Spleen (tissue), 11 donors: ENCODE results near the gene TOR4A. TPM values are rescaled to one million over a fixed set of nuclear protein-coding genes. Genes with fewer than 3 reads are reported as not detected.

Experiments
- DNase-seq: peaks from one replicate; pipeline ENCODE4 v3.0.0-alpha.2; 2020
- H3K27ac ChIP-seq, 8 donors: fragments of 200-600 bp; sonication (generic) in 7 of 8; 1 replicate in 4 of 8; 2 replicates in 4 of 8; pipeline versions ENCODE4 v1.5.0 to v1.8.0; 2016 to 2021; ENCODE audit warnings: inconsistent platforms in 4 of 8, mild to moderate bottlenecking in 4 of 8, moderate library complexity in 1 of 8
- H3K27me3 ChIP-seq, 7 donors: fragments of 200-600 bp; sonication (generic) in 6 of 7; replicated peaks in 1 of 7; 1 replicate in 4 of 7; 2 replicates in 3 of 7; pipeline versions ENCODE4 v1.5.0 to v1.8.0; 2016 to 2021; ENCODE audit warnings: inconsistent platforms in 3 of 7, mild to moderate bottlenecking in 1 of 7
- H3K36me3 ChIP-seq, 6 donors: fragments of 200-600 bp; sonication (generic) in 5 of 6; 1 replicate in 4 of 6; 2 replicates in 2 of 6; pipeline versions ENCODE4 v1.5.0 to v1.8.0; 2016 to 2021; ENCODE audit warnings: inconsistent platforms in 2 of 6
- H3K4me1 ChIP-seq, 6 donors: fragments of 200-600 bp; sonication (generic) in 5 of 6; 1 replicate in 3 of 6; 2 replicates in 3 of 6; pipeline versions ENCODE4 v1.5.0 to v1.8.0; 2016 to 2021; ENCODE audit warnings: inconsistent platforms in 3 of 6
- H3K4me3 ChIP-seq, 8 donors: fragments of 200-600 bp; sonication (generic) in 7 of 8; 1 replicate in 4 of 8; 2 replicates in 4 of 8; pipeline versions ENCODE4 v1.5.0 to v1.8.0; 2016 to 2021; ENCODE audit warnings: inconsistent platforms in 4 of 8, mild to moderate bottlenecking in 4 of 8, moderate library complexity in 2 of 8
- H3K9me3 ChIP-seq, 8 donors: fragments of 200-600 bp; sonication (generic) in 7 of 8; 1 replicate in 4 of 8; 2 replicates in 4 of 8; pipeline versions ENCODE4 v1.5.0 to v1.8.0; 2016 to 2021; ENCODE audit warnings: inconsistent platforms in 4 of 8
- CTCF ChIP-seq, 11 experiments: fragments of 200-600 bp in 7 of 11; fragments of 450-650 bp in 4 of 11; sonication (generic) in 4 of 11; IDR thresholded peaks in 8 of 11; conservative IDR thresholded peaks in 3 of 11; 1 replicate in 7 of 11; 2 replicates in 4 of 11; pipeline versions ENCODE4 v1.4.0 to v1.8.0; 2016 to 2021; ENCODE audit warnings: antibody characterized with exemption in 11 of 11, inconsistent platforms in 4 of 11, mild to moderate bottlenecking in 1 of 11
- POLR2A ChIP-seq, 3 donors: fragments of 450-650 bp; IDR thresholded peaks; one replicate each; pipeline ENCODE4 v1.5.1; 2017; ENCODE audit warnings: antibody characterized with exemption in 3 of 3, mild to moderate bottlenecking in 1 of 3
- POLR2AphosphoS5 ChIP-seq, 3 donors: sonication (generic); formaldehyde crosslinking; IDR thresholded peaks; one replicate each; pipeline ENCODE4 v1.5.1; 2017; ENCODE audit warnings: antibody characterized with exemption in 3 of 3
- WGBS, 5 donors: extraction: QIAGEN DNeasy Blood & Tissue Kit in 3 of 5; methylation state at CpG; one replicate each; pipeline versions ENCODE4 v1.1.5 to v1.1.7; 2013 to 2018; 5-methylcytosine and 5-hydroxymethylcytosine counted together
- intact Hi-C: fragments of 100-400 bp; cut with DNase I; formaldehyde crosslinking; loops from one replicate; pipeline ENCODE4 v1.15.0; 2023; ENCODE audit warnings: low total_unique reads
- polyA plus RNA-seq, 3 donors: library from polyadenylated mRNA; stranded (reverse); fragments of 200-250 nt; gene quantifications; one replicate each; pipeline ENCODE4 v1.2.1, GENCODE V29; 2013
- total RNA-seq, 7 donors: library from RNA; depleted of rRNA in 3 of 7; stranded (reverse); fragments of >200 nt in 3 of 7; fragmentation: NEBNext Ultra II Directional in 4 of 7; extraction: Animal tissue kit (Norgen Biotek cat#: 25700) in 4 of 7; gene quantifications; one replicate each; pipeline versions ENCODE4 v1.1.0 to v1.2.1, GENCODE V29; 2016 to 2021
- donor health status: healthy with polysubstance abuse.
- donor health status: DM: no; HTN: no; CAD: no; lungs with moderate emphysema.
- donor health status: DM: no; HTN: no; CAD: no.
- donor health status: Bipolar disorder and iron deficiency.
- donor health status: healthy.
- donor health status: DM: no; HTN: no; CAD: no.
- donor health status: DM: yes; HTN: yes; CAD: no.

Gene TOR4A
- total and polyA plus RNA-seq, 10 donors, result 3.2 to 39.9 (median 26.2) TPM

- intact Hi-C loops, result no loop called here
- Histone ChIP-seq H3K36me3 (no peaks in the 10 kb centered on the region), H3K4me3 (no peak overlapping the region), H3K4me1 (peaks cover 24 to 78% (median 56%) of the 10 kb centered on the region in 6 donors), H3K9me3 (no peaks in the 10 kb centered on the region), H3K27ac (peak overlapping the region in 5 of 8 donors; percentile 18 to 84 (median 54)), H3K27me3 (peaks cover 0 to 33% (median 16%) of the 10 kb centered on the region in 7 donors)
- DNase-seq, result peak; percentile 68
- 76 to 87% (median 81%) methylated on average over 6 to 18 of the region's 18 CpGs for WGBS, 5 donors
- TF ChIP-seq CTCF (IDR thresholded peaks at IDR 0.05 in 8 of 11, conservative IDR thresholded peaks at IDR 0.05 in 3 of 11) (no peak), POLR2AphosphoS5 (IDR thresholded peaks at IDR 0.05) (no peak), POLR2A (IDR thresholded peaks at IDR 0.05) (no peak)
Measured at GRCh38 chr9:137318602-137319001, 41.1 kb downstream of the TOR4A start.

- WGBS, 5 donors, result 75 to 87% (median 79%) methylated on average over 12 to 26 of the region's 26 CpGs
- H3K27ac ChIP-seq, result peak overlapping the region in 5 of 8 donors; percentile 54 to 84 (median 75)
- peaks cover 0 to 33% (median 16%) of the 10 kb centered on the region in 7 donors for H3K27me3 ChIP-seq
- no peaks in the 10 kb centered on the region for H3K9me3 ChIP-seq
- TF ChIP-seq POLR2AphosphoS5 (IDR thresholded peaks at IDR 0.05), result peak in 2 of 3 donors; percentile 54 to 61
- no peak for TF ChIP-seq POLR2A (IDR thresholded peaks at IDR 0.05)
- TF ChIP-seq CTCF (IDR thresholded peaks at IDR 0.05 in 8 of 11, conservative IDR thresholded peaks at IDR 0.05 in 3 of 11), result peak in 7 of 11 experiments; percentile 29 to 53 (median 32)
- no peak overlapping the region for H3K4me3 ChIP-seq
- DNase-seq, result peak; percentile 86
- intact Hi-C loops, result no loop called here
- H3K4me1 ChIP-seq, result peaks cover 24 to 76% (median 56%) of the 10 kb centered on the region in 6 donors
- H3K36me3 ChIP-seq, result no peaks in the 10 kb centered on the region
Measured at GRCh38 chr9:137319011-137319738, 41.6 kb downstream of the TOR4A start.

GRCh38 chr9:137319739-137320551 lies 42.4 kb downstream of the TOR4A start:
- H3K4me3 ChIP-seq, result peak overlapping the region in 2 of 8 donors; percentile 9 to 51
- peaks cover 24 to 68% (median 53%) of the 10 kb centered on the region in 6 donors for H3K4me1 ChIP-seq
- H3K27me3 ChIP-seq, result peaks cover 0 to 29% (median 16%) of the 10 kb centered on the region in 7 donors
- intact Hi-C loops, result no loop called here
- 74 to 86% (median 84%) methylated on average over 8 to 22 of the region's 22 CpGs for WGBS, 5 donors
- H3K9me3 ChIP-seq, result no peaks in the 10 kb centered on the region
- peak overlapping the region in 6 of 8 donors; percentile 11 to 84 (median 74) for H3K27ac ChIP-seq
- peak; percentile 78 for DNase-seq
- no peak for TF ChIP-seq CTCF (IDR thresholded peaks at IDR 0.05 in 8 of 11, conservative IDR thresholded peaks at IDR 0.05 in 3 of 11)
- TF ChIP-seq POLR2A (IDR thresholded peaks at IDR 0.05), result no peak
- TF ChIP-seq POLR2AphosphoS5 (IDR thresholded peaks at IDR 0.05), result no peak
- no peaks in the 10 kb centered on the region for H3K36me3 ChIP-seq
